Measurements from ENCODE around the gene PIGH. TPM values are rescaled to one million over a fixed set of nuclear protein-coding genes. Genes with fewer than 3 reads are reported as not detected.

PIGH gene
- total RNA-seq, 1 donor from 2014 or later, result 15.8 TPM

DNA sequence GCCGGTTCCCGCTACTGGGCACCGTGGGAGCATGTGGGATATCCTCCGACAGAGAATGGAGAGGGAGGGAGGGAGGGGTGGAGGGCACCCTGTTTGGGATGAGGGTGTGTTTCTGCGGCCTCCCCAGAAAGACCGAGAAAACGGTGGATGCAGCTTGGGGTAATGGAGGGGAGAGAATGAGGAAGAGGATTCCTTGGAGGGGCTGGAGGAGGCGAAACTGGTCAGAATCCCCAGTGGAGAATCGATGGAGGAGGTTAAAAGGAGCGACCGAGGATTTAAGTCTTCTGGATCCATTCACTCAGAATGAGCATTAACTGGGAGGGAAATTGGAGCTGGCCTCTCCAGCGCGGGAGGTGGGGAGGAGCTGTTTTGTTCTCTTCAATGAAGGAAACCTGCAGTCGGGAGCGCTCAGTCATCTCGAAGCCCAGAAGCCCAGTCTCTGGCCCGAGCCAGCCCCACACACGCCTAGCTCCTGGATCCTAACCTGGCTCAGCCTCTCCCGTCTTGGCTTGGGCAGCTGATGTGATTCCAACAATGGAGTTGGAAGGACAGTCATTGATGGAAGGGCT, 20.2 kb upstream of the PIGH start:
- Mint-ChIP-seq H3K4me1 (peaks cover 25% of the 10 kb centered on the region), H3K9me3 (no peaks in the 10 kb centered on the region), H3K4me3 (peak overlapping the region; percentile 95), H3K27me3 (ENCODE audit: insufficient read depth, low read depth) (no peaks in the 10 kb centered on the region), H3K36me3 (peaks cover 9% of the 10 kb centered on the region), H3K27ac (no peak overlapping the region)
- Histone ChIP-seq H3F3A (ENCODE audit: low read depth) (peaks cover 23% of the 10 kb centered on the region), H4K20me1 (ENCODE audit: low read depth) (no peaks in the 10 kb centered on the region), H3K27ac (peak overlapping the region; percentile 63), H3K36me3 (peaks cover 4% of the 10 kb centered on the region), H3K9ac (peak overlapping the region; percentile 56), H3K27me3 (no peaks in the 10 kb centered on the region), H3K79me2 (ENCODE audit: low read depth) (peaks cover 7% of the 10 kb centered on the region), H3K9me3 (ENCODE audit: low read depth) (no peaks in the 10 kb centered on the region), H3K4me3 (peak overlapping the region; percentile 86), H2AFZ (replicated peaks) (peak overlapping the region; percentile 96), H3K4me1 (peaks cover 16% of the 10 kb centered on the region), H3K4me2 (peak overlapping the region; percentile 83)
- DNase-seq (ENCODE audit: low spot score), result peak; percentile 86
- TF ChIP-seq EZH2phosphoT487 (IDR thresholded peaks at IDR 0.05), result no peak
- TF ChIP-seq EZH2 (IDR thresholded peaks at IDR 0.05), result no peak

DNA sequence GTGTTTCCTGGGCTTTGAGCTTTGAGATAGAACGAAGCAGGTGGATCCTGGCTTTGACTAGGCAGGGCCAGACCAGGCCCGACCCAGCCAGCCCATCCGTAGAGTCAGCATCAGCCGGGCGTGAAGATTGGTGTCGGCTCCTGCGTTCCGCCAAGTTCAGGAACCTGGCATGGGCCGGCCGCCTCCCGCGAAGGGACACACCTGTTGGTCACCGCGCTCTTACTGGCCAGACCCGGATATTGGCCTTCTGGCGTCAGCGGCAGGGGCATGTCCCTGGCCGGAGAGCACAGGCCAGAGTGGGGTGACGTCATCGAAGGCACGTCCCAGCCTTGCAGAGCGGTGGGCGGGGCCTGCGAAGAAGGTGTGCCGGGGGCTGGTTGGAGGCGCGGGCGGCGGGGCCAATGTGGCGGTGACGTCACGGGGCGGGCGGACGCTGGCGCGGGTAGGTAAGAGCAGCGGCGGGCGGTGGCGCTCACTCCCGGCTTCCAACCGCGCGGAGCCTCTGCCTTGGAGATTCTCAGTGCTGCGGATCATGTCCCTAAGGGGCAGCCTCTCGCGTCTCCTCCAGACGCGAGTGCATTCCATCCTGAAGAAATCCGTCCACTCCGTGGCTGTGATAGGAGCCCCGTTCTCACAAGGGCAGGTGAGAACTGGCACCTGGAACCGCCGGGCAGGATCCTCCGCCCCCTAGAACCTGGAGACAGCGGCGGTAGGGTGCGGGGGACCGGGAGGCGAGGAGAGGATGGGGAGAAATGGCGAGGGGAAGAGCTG, 19.6 kb upstream of the PIGH start, which contains the start of gene ARG2:
Gene ARG2 (plus strand): TSS at position 475 of the 771 bp plus-strand sequence. CDS start 58 bp downstream, at position 533.
- H3K27me3 ChIP-seq, result peaks cover 5% of the 10 kb centered on the region
- H4K20me1 ChIP-seq (ENCODE audit: low read depth), result no peaks in the 10 kb centered on the region
- H3K4me3 ChIP-seq, result peak within 1 kb of the TSS; percentile 86
- peak within 1 kb of the TSS; percentile 56 for H3K9ac ChIP-seq
- TF ChIP-seq, protein P1, sequence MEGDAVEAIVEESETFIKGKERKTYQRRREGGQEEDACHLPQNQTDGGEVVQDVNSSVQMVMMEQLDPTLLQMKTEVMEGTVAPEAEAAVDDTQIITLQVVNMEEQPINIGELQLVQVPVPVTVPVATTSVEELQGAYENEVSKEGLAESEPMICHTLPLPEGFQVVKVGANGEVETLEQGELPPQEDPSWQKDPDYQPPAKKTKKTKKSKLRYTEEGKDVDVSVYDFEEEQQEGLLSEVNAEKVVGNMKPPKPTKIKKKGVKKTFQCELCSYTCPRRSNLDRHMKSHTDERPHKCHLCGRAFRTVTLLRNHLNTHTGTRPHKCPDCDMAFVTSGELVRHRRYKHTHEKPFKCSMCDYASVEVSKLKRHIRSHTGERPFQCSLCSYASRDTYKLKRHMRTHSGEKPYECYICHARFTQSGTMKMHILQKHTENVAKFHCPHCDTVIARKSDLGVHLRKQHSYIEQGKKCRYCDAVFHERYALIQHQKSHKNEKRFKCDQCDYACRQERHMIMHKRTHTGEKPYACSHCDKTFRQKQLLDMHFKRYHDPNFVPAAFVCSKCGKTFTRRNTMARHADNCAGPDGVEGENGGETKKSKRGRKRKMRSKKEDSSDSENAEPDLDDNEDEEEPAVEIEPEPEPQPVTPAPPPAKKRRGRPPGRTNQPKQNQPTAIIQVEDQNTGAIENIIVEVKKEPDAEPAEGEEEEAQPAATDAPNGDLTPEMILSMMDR (IDR thresholded peaks at IDR 0.05), result no peak
- no peak for TF ChIP-seq EZH2phosphoT487 (IDR thresholded peaks at IDR 0.05)
- no peak for TF ChIP-seq EZH2 (IDR thresholded peaks at IDR 0.05)
- peak within 1 kb of the TSS; percentile 83 for H3K4me2 ChIP-seq
- H3K9me3 ChIP-seq (ENCODE audit: low read depth), result no peaks in the 10 kb centered on the region
- Mint-ChIP-seq H3K36me3 (peaks cover 7% of the 10 kb centered on the region), H3K4me3 (peak within 1 kb of the TSS; percentile 95), H3K27ac (no peak within 1 kb of the TSS), H3K4me1 (peaks cover 25% of the 10 kb centered on the region), H3K27me3 (ENCODE audit: insufficient read depth, low read depth) (no peaks in the 10 kb centered on the region), H3K9me3 (no peaks in the 10 kb centered on the region)
- H3K36me3 ChIP-seq, result no peaks in the 10 kb centered on the region
- H3K27ac ChIP-seq, result peak within 1 kb of the TSS; percentile 63
- H3K4me1 ChIP-seq, result peaks cover 16% of the 10 kb centered on the region
- peaks cover 23% of the 10 kb centered on the region for H3F3A ChIP-seq (ENCODE audit: low read depth)
- peaks cover 7% of the 10 kb centered on the region for H3K79me2 ChIP-seq (ENCODE audit: low read depth)
- H2AFZ ChIP-seq (replicated peaks), result peak within 1 kb of the TSS; percentile 96
- peak; percentile 100 for DNase-seq (ENCODE audit: low spot score)

DNA sequence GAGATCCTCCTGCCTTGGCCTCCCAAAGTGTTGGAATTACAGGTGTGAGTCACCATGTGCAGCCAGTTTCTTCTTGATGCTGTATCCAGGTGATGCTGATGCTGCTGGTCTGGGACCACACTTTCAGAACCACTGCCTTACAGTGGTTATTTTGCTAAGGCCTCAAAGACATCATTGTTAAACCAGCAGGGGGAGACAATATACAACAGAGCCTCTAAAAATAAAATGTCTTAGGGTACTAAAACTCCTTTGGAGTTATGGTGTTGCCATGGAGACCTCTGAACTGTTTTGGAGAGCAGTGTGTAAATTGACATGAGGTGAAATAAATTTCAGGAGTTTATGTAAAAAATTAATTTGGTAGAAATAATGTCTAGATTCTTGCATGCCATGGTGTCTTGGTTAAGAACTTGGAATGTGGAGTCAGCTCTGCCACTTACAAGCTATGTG, 18.6 kb upstream of the PIGH start:
- Mint-ChIP-seq H3K27me3 (ENCODE audit: insufficient read depth, low read depth) (no peaks in the 10 kb centered on the region), H3K36me3 (peaks cover 2% of the 10 kb centered on the region), H3K4me1 (peaks cover 25% of the 10 kb centered on the region), H3K4me3 (peak overlapping the region; percentile 95), H3K27ac (no peak overlapping the region), H3K9me3 (no peaks in the 10 kb centered on the region)
- Histone ChIP-seq H3K27me3 (peaks cover 7% of the 10 kb centered on the region), H3K4me3 (no peak overlapping the region), H3K36me3 (no peaks in the 10 kb centered on the region), H3K4me1 (peaks cover 16% of the 10 kb centered on the region), H3K27ac (no peak overlapping the region), H3F3A (ENCODE audit: low read depth) (peaks cover 23% of the 10 kb centered on the region), H2AFZ (replicated peaks) (no peak overlapping the region), H3K9me3 (ENCODE audit: low read depth) (no peaks in the 10 kb centered on the region), H3K4me2 (no peak overlapping the region), H4K20me1 (ENCODE audit: low read depth) (no peaks in the 10 kb centered on the region), H3K79me2 (ENCODE audit: low read depth) (peaks cover 7% of the 10 kb centered on the region), H3K9ac (no peak overlapping the region)
- no peak for TF ChIP-seq EZH2phosphoT487 (IDR thresholded peaks at IDR 0.05)
- TF ChIP-seq, protein P1 (IDR thresholded peaks at IDR 0.05), result peak; percentile 68
- no peak for TF ChIP-seq EZH2 (IDR thresholded peaks at IDR 0.05)
- DNase-seq (ENCODE audit: low spot score), result peak; percentile 62

Data from neural progenitor cell (in vitro differentiated cells).